Gastroesophageal sphincter (tissue), 4 donors: Measurements from ENCODE around the gene PCDH9. TPM values are rescaled to one million over a fixed set of nuclear protein-coding genes. Genes with fewer than 3 reads are reported as not detected.

Source experiments
- ATAC-seq: fragments of 150-250 bp; one replicate; pipeline ENCODE4 v1.9.1; 2016; ENCODE audit warnings: mild to moderate bottlenecking, moderate library complexity
- H3K27ac ChIP-seq, 4 donors: fragments of 200-600 bp; sonication (generic) in 3 of 4; 1 replicate in 3 of 4; 2 replicates in 1 of 4; pipeline ENCODE4 v1.5.1; 2016 to 2019
- H3K27me3 ChIP-seq: fragments of 200-600 bp; sonication (generic); one replicate; pipeline ENCODE4 v1.5.1; 2019
- H3K36me3 ChIP-seq, 2 donors: fragments of 200-600 bp; sonication (generic); one replicate each; pipeline ENCODE4 v1.5.1; 2019; ENCODE audit warnings: control low read depth in 1 of 2
- H3K4me1 ChIP-seq, 3 donors: fragments of 200-600 bp; sonication (generic); 1 replicate in 2 of 3; 2 replicates in 1 of 3; pipeline ENCODE4 v1.5.1; 2016 to 2019; ENCODE audit warnings: control low read depth in 2 of 3
- H3K4me3 ChIP-seq, 2 donors: fragments of 200-600 bp; sonication (generic); one replicate each; pipeline ENCODE4 v1.5.1; 2019; ENCODE audit warnings: mild to moderate bottlenecking in 1 of 2, moderate library complexity in 1 of 2
- H3K9me3 ChIP-seq, 3 donors: fragments of 200-600 bp; sonication (generic); one replicate each; pipeline ENCODE4 v1.5.1; 2017 to 2019; ENCODE audit warnings: control low read depth in 2 of 3
- EP300 ChIP-seq: sonication (generic); formaldehyde crosslinking; IDR thresholded peaks from one replicate; pipeline ENCODE4 v1.6.1; 2017; ENCODE audit warnings: antibody characterized with exemption, mild to moderate bottlenecking
- POLR2A ChIP-seq, 2 donors: fragments of 450-650 bp; IDR thresholded peaks; one replicate each; pipeline ENCODE4 v1.6.1; 2017; ENCODE audit warnings: antibody characterized with exemption in 2 of 2, mild to moderate bottlenecking in 2 of 2, moderate library complexity in 1 of 2
- POLR2AphosphoS5 ChIP-seq: sonication (generic); formaldehyde crosslinking; IDR thresholded peaks from one replicate; pipeline ENCODE4 v1.6.1; 2017; ENCODE audit warnings: antibody characterized with exemption
- WGBS, 2 donors: methylation state at CpG; one replicate each; pipeline ENCODE4 v1.1.5; 2018; ENCODE audit warnings: low coverage in 1 of 2; 5-methylcytosine and 5-hydroxymethylcytosine counted together
- total RNA-seq, 4 donors: library from RNA; depleted of rRNA; stranded (reverse); fragments of >200 nt; gene quantifications; one replicate each; pipeline ENCODE4 v1.1.0, GENCODE V29; 2016
- TF ChIP-seq, protein P1 (sequence below), 4 experiments: fragments of 200-600 bp in 2 of 4; fragments of 450-650 bp in 2 of 4; sonication (generic) in 1 of 4; IDR thresholded peaks; one replicate each; pipeline ENCODE4 v1.5.1; 2017 to 2019; ENCODE audit warnings: antibody characterized with exemption in 4 of 4, mild to moderate bottlenecking in 2 of 4, moderate library complexity in 2 of 4

PCDH9 gene
- total RNA-seq, 4 donors from 2014 or later, result 52.9 to 141 (median 56.5) TPM

DNA sequence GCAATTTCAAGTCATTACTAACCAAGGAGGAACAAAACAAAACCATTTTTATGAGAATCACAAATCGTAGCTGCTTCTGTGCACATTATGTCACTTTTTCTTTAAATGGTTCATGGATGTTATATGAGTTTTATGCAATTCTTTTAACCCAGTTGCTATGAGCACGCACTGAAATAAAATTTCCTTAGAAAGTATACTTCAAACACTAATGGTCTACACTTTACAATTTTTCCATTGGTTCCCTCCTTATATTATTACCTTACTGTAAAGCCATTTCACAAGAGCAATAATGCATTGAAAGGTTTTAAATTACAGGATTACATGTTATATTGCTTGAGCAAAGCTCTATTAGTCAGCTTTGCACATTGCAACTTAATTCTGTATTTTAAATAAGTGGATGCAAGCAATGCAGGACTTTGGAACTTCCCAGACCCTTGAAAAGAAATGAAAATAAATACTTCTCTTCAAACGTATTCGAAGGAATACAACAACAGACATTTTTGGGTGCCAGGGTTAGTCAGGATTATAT is 318.7 kb downstream of the PCDH9 start:
- no peak for ATAC-seq
- no peaks in the 10 kb centered on the region for H3K36me3 ChIP-seq
- H3K27me3 ChIP-seq, result no peaks in the 10 kb centered on the region
- H3K4me1 ChIP-seq, result peaks cover 0 to 5% (median 2%) of the 10 kb centered on the region in 3 donors
- H3K9me3 ChIP-seq, result no peaks in the 10 kb centered on the region
- H3K27ac ChIP-seq, result no peak overlapping the region
- no peak overlapping the region for H3K4me3 ChIP-seq
- 67 to 83% methylated on average over 4 of the region's 4 CpGs for WGBS, 2 donors
- no peak for TF ChIP-seq POLR2AphosphoS5
- TF ChIP-seq POLR2A (IDR thresholded peaks at IDR 0.05), result no peak
- TF ChIP-seq, protein P1, sequence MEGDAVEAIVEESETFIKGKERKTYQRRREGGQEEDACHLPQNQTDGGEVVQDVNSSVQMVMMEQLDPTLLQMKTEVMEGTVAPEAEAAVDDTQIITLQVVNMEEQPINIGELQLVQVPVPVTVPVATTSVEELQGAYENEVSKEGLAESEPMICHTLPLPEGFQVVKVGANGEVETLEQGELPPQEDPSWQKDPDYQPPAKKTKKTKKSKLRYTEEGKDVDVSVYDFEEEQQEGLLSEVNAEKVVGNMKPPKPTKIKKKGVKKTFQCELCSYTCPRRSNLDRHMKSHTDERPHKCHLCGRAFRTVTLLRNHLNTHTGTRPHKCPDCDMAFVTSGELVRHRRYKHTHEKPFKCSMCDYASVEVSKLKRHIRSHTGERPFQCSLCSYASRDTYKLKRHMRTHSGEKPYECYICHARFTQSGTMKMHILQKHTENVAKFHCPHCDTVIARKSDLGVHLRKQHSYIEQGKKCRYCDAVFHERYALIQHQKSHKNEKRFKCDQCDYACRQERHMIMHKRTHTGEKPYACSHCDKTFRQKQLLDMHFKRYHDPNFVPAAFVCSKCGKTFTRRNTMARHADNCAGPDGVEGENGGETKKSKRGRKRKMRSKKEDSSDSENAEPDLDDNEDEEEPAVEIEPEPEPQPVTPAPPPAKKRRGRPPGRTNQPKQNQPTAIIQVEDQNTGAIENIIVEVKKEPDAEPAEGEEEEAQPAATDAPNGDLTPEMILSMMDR (IDR thresholded peaks at IDR 0.05), result no peak
- TF ChIP-seq EP300, result no peak

DNA sequence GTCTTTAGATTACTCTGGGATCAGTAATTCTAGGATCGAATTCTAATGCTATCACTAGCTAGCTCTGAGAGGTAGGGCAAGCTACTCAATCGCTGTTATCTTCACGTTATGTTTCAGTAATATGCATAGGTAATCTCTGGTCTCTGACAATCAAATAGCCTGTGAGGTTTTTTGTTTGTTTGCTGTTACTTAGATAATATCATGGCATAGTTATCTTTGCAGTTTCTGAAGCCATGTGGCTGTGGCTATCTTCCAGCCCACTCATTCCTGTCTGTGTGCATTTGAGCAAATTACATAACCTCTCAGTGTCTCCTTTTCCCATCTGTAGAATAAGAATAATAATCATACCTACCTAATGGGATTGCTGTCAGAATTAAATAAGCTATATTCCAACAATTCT is 330.2 kb downstream of the PCDH9 start:
- Histone ChIP-seq H3K4me3 (no peak overlapping the region), H3K27me3 (no peaks in the 10 kb centered on the region), H3K36me3 (no peaks in the 10 kb centered on the region), H3K4me1 (no peaks in the 10 kb centered on the region), H3K9me3 (no peaks in the 10 kb centered on the region), H3K27ac (no peak overlapping the region)
- ATAC-seq, result no peak
- no peak for TF ChIP-seq POLR2A (IDR thresholded peaks at IDR 0.05)
- TF ChIP-seq EP300, result no peak
- TF ChIP-seq, protein P1 (IDR thresholded peaks at IDR 0.05), result no peak
- TF ChIP-seq POLR2AphosphoS5, result no peak
- 81 to 82% methylated on average over 3 of the region's 3 CpGs for WGBS, 2 donors

DNA sequence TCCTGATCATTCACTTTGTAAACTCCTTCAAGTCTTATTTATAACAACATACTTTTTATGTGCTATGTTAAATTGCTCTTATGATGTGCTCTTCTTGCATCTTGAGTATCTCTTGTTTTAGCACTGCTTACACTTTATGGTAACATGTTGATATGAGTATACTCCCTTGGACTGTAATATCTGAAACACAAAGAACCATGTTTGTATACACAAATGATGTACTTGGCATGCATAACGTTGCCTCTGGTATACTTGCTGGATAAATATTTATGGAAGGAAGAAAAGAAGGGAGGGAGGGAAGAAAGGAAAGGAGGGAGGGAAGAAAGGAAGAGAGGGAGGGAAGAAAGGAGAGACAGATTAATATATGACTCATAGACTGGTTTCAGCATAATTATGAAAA is 333.2 kb downstream of the PCDH9 start:
- 13 to 19% methylated on average over 1 of the region's 1 CpG for WGBS, 2 donors
- Histone ChIP-seq H3K27me3 (no peaks in the 10 kb centered on the region), H3K4me3 (no peak overlapping the region), H3K4me1 (no peaks in the 10 kb centered on the region), H3K27ac (no peak overlapping the region), H3K36me3 (no peaks in the 10 kb centered on the region), H3K9me3 (no peaks in the 10 kb centered on the region)
- no peak for ATAC-seq
- TF ChIP-seq EP300, result no peak
- no peak for TF ChIP-seq POLR2AphosphoS5
- TF ChIP-seq POLR2A (IDR thresholded peaks at IDR 0.05), result no peak
- TF ChIP-seq, protein P1 (IDR thresholded peaks at IDR 0.05), result no peak

DNA sequence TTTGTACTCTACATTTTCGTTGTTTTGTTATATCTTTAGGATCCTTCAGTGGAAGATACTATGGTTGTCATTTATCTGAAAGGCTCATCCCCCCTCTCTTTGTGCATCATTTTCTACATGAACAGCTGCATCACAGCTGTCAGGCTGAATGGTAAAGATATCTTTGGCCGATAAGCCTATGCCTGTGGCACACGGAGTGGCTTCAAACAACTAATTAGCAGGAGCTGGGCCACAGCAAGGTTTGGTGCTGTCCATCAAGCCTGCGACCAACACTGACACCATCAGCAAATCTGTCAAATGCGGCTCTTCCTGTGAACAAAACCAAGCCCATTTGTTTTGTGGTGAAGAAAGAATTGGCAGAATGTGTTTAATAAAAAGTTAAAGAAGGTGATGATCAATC is 334.4 kb downstream of the PCDH9 start:
- H3K9me3 ChIP-seq, result no peaks in the 10 kb centered on the region
- 57 to 78% methylated on average over 5 of the region's 5 CpGs for WGBS, 2 donors
- no peak for TF ChIP-seq EP300
- no peak for TF ChIP-seq POLR2AphosphoS5
- TF ChIP-seq, protein P1 (IDR thresholded peaks at IDR 0.05), result no peak
- TF ChIP-seq POLR2A (IDR thresholded peaks at IDR 0.05), result no peak
- H3K4me3 ChIP-seq, result no peak overlapping the region
- H3K27ac ChIP-seq, result no peak overlapping the region
- H3K4me1 ChIP-seq, result no peaks in the 10 kb centered on the region
- H3K27me3 ChIP-seq, result no peaks in the 10 kb centered on the region
- ATAC-seq, result no peak
- H3K36me3 ChIP-seq, result no peaks in the 10 kb centered on the region

DNA sequence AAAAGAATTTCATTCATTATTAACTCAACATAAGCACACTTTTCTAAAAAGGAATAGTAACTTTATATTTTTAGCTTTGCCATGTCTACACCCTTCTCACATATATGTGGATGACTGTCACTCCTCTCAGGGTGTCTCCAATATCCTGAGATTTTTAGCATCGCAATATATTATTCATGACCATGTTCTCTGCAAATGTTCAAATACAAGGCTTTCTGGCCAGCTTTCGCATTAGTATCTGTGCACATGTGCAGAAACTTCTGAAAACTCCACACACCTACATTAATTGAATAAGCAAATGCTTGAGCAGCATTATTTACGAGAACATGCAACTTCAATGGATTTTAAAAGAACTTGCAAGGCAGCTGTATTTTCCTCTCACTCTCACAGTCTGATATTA is 334.8 kb downstream of the PCDH9 start:
- Histone ChIP-seq H3K9me3 (no peaks in the 10 kb centered on the region), H3K27me3 (no peaks in the 10 kb centered on the region), H3K36me3 (no peaks in the 10 kb centered on the region), H3K4me3 (no peak overlapping the region), H3K27ac (no peak overlapping the region), H3K4me1 (no peaks in the 10 kb centered on the region)
- no peak for ATAC-seq
- WGBS, 2 donors, result 96 to 97% methylated on average over 3 of the region's 3 CpGs
- no peak for TF ChIP-seq POLR2A (IDR thresholded peaks at IDR 0.05)
- TF ChIP-seq, protein P1 (IDR thresholded peaks at IDR 0.05), result no peak
- no peak for TF ChIP-seq POLR2AphosphoS5
- no peak for TF ChIP-seq EP300
